CD4-positive, alpha-beta T cell (primary cell): ENCODE results near the gene GDPD2. TPM values are rescaled to one million over a fixed set of nuclear protein-coding genes. Genes with fewer than 3 reads are reported as not detected.

Experiments used
- ATAC-seq: fragments of 200-7000 bp; cut with Tn5 transposase; one replicate; pipeline ENCODE4 v1.10.0; 2022; ENCODE audit warnings: mild to moderate bottlenecking; ENCODE audit not compliant: poor library complexity
- CTCF ChIA-PET: fragments of 350-600 bp; sonication (Branson Sonifier 250); formaldehyde crosslinking; loops from one replicate; lab custom pipeline; 2021; ENCODE audit warnings: antibody characterized with exemption, inconsistent platforms; lab: Charles Lee
- POLR2A ChIA-PET: fragments of 350-600 bp; sonication (Branson Sonifier 250); formaldehyde crosslinking; loops from one replicate; lab custom pipeline; 2021; ENCODE audit warnings: antibody characterized with exemption, inconsistent platforms; lab: Charles Lee
- DNase-seq, 14 experiments: peaks; one replicate each; pipeline ENCODE4 v3.0.0-alpha.2; 2013 to 2020; ENCODE audit warnings: mixed read lengths in 2 of 14
- H3K27ac ChIP-seq, 2 donors: one replicate each; pipeline versions ENCODE4 v1.5.1 to v1.7.0; 2013; ENCODE audit warnings: low read length in 2 of 2, low read depth in 1 of 2, mild to moderate bottlenecking in 1 of 2
- H3K27me3 ChIP-seq, 2 experiments: 1 replicate in 1 of 2; 2 replicates in 1 of 2; pipeline versions ENCODE4 v1.6.1 to v1.7.0; 2013; ENCODE audit warnings: low read length in 2 of 2, control low read depth in 1 of 2, mild to moderate bottlenecking in 1 of 2, moderate library complexity in 1 of 2; ENCODE audit not compliant: insufficient read depth in 2 of 2, control insufficient read depth in 1 of 2
- H3K36me3 ChIP-seq: one replicate; pipeline ENCODE4 v1.6.1; 2013; ENCODE audit warnings: low read length, control low read depth; ENCODE audit not compliant: insufficient read depth
- H3K4me1 ChIP-seq: one replicate; pipeline ENCODE4 v1.6.1; 2013; ENCODE audit warnings: low read length, control low read depth; ENCODE audit not compliant: insufficient read depth
- H3K4me3 ChIP-seq: one replicate; pipeline ENCODE4 v1.5.1; 2013; ENCODE audit warnings: mild to moderate bottlenecking, low read length, moderate library complexity
- H3K9me3 ChIP-seq, 2 experiments: 1 replicate in 1 of 2; 2 replicates in 1 of 2; pipeline versions ENCODE4 v1.6.1 to v1.7.0; 2013; ENCODE audit warnings: low read length in 2 of 2, mild to moderate bottlenecking in 2 of 2, control low read depth in 1 of 2, moderate library complexity in 1 of 2; ENCODE audit not compliant: control insufficient read depth in 1 of 2, insufficient read depth in 1 of 2
- H3K27ac Mint-ChIP-seq: one replicate; pipeline ENCODE4 v1.8.0; 2020; ENCODE audit warnings: mixed read lengths
- H3K27me3 Mint-ChIP-seq: one replicate; pipeline ENCODE4 v1.8.0; 2021; ENCODE audit warnings: mixed read lengths
- H3K36me3 Mint-ChIP-seq: one replicate; pipeline ENCODE4 v1.8.0; 2021; ENCODE audit warnings: low read depth, mixed read lengths
- H3K4me1 Mint-ChIP-seq: one replicate; pipeline ENCODE4 v1.8.0; 2021; ENCODE audit warnings: low read depth, mixed read lengths
- H3K4me3 Mint-ChIP-seq: one replicate; pipeline ENCODE4 v1.8.0; 2020; ENCODE audit warnings: mild to moderate bottlenecking, mixed read lengths
- H3K9me3 Mint-ChIP-seq: one replicate; pipeline ENCODE4 v1.8.0; 2020; ENCODE audit warnings: mixed read lengths
- intact Hi-C, 2 experiments: fragments of 100-400 bp; cut with DNase I in 1 of 2; cut with micrococcal nuclease in 1 of 2; formaldehyde crosslinking; loops; one replicate each; pipeline versions ENCODE4 v1.15.1 to v1.9.0; 2023 to 2025; cut with DNase I, micrococcal nuclease
- total RNA-seq, 174 experiments: library from RNA in 2 of 174; stranded (reverse) in 2 of 174; gene quantifications; one replicate each; pipeline ENCODE4 v1.2.3 and lab custom pipeline; 2021 to 2026
- TF ChIP-seq, protein P1 (sequence below): fragments of 200-600 bp; IDR thresholded peaks from one replicate; pipeline ENCODE4 v1.8.0; 2022; ENCODE audit warnings: antibody characterized with exemption, mild to moderate bottlenecking

Gene GDPD2
- total RNA-seq, 2 experiments from 2014 or later: not detected

DNA sequence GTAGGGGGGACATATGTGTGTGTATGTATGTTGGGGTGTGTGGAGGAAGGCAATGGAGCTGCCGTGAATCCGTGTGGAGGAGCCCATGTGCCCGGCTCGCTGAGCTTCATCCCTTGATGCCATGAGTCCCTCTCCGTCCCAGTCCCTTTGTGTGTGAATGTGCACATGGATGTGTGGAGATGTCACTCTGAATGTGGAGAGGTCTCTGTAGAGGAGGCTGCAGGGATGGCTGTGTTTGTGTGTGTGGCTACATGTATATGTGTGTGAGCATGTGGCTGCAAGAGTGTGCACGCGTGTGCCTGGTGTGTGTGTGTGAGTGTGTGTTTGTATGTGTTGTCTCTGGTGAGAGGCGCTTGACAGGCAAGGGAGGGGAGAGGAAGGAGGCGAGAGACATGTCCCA lies 22.8 kb downstream of the GDPD2 start:
- Histone ChIP-seq H3K36me3 (no peaks in the 10 kb centered on the region), H3K27ac (no peak overlapping the region), H3K4me3 (no peak overlapping the region), H3K9me3 (no peaks in the 10 kb centered on the region), H3K4me1 (peaks cover 11% of the 10 kb centered on the region), H3K27me3 (peaks cover 11 to 12% of the 10 kb centered on the region in 2 experiments)
- Mint-ChIP-seq H3K27me3 (peaks cover 45% of the 10 kb centered on the region), H3K4me1 (no peaks in the 10 kb centered on the region), H3K36me3 (no peaks in the 10 kb centered on the region), H3K4me3 (no peak overlapping the region), H3K9me3 (no peaks in the 10 kb centered on the region), H3K27ac (no peak overlapping the region)
- ChIA-PET CTCF (no interaction called here), POLR2A (no interaction called here)
- DNase-seq (no peak), ATAC-seq (no peak)
- TF ChIP-seq, protein P1, sequence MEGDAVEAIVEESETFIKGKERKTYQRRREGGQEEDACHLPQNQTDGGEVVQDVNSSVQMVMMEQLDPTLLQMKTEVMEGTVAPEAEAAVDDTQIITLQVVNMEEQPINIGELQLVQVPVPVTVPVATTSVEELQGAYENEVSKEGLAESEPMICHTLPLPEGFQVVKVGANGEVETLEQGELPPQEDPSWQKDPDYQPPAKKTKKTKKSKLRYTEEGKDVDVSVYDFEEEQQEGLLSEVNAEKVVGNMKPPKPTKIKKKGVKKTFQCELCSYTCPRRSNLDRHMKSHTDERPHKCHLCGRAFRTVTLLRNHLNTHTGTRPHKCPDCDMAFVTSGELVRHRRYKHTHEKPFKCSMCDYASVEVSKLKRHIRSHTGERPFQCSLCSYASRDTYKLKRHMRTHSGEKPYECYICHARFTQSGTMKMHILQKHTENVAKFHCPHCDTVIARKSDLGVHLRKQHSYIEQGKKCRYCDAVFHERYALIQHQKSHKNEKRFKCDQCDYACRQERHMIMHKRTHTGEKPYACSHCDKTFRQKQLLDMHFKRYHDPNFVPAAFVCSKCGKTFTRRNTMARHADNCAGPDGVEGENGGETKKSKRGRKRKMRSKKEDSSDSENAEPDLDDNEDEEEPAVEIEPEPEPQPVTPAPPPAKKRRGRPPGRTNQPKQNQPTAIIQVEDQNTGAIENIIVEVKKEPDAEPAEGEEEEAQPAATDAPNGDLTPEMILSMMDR: no peak
- intact Hi-C loops: no loop called here

DNA sequence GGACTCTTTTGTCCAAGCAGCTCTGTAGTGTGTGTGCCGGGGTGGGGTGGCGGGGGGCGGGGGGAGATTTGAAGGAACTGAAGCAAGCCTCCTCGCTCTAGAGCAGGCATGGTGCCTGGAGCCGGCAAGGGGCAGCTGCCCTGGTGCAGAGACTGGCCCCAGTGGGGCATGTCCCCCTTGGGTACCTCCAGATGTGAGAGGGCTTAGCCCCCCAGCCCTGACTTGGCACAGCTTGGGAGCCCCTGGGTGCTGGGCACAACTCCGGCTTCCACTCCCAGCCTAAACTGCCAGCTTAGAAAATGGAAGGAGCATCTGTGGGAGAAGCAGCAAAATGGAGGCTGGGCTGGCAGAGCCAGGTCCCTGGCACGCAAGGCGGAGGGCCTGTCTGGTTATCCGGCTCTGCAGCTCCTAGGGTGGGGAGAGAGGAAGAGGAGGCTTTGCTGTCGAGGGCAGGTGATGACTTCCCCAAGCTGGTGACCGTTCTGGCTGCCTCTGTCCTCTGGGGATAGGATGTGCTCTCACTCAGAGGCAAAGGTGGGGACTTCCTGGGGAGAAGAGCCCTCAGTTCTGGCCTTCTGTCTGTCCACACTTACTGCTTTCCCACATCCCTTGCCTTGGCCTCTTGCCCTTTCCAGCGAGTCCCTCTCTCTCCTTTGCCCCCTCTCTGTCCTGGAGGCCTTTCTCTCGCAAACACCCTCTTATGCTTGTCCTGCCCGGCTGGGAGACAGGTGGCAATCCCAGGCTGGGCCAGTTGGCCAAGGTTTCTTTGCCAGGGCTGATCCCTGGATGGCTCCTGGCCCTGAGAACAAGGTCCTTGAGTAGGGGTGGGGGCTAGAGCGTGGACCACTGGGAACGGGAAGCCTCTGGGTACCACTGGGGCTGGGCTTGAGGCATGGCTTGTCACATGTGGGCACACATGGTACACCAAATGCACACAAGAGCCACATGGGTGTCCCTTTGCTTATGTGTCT lies 23.6 kb downstream of the GDPD2 start:
- ChIA-PET POLR2A (no interaction called here), CTCF (no interaction called here)
- no peak overlapping the region for H3K27ac ChIP-seq
- Mint-ChIP-seq H3K4me1 (peaks cover 3% of the 10 kb centered on the region), H3K27ac (no peak overlapping the region), H3K27me3 (peaks cover 39% of the 10 kb centered on the region), H3K4me3 (no peak overlapping the region), H3K36me3 (no peaks in the 10 kb centered on the region), H3K9me3 (no peaks in the 10 kb centered on the region)
- H3K4me3 ChIP-seq: no peak overlapping the region
- TF ChIP-seq, protein P1: no peak
- peaks cover 11 to 12% of the 10 kb centered on the region in 2 experiments for H3K27me3 ChIP-seq
- ATAC-seq (no peak), DNase-seq (no peak)
- no peaks in the 10 kb centered on the region for H3K9me3 ChIP-seq
- peaks cover 13% of the 10 kb centered on the region for H3K4me1 ChIP-seq
- no peaks in the 10 kb centered on the region for H3K36me3 ChIP-seq
- intact Hi-C loops: no loop called here

DNA sequence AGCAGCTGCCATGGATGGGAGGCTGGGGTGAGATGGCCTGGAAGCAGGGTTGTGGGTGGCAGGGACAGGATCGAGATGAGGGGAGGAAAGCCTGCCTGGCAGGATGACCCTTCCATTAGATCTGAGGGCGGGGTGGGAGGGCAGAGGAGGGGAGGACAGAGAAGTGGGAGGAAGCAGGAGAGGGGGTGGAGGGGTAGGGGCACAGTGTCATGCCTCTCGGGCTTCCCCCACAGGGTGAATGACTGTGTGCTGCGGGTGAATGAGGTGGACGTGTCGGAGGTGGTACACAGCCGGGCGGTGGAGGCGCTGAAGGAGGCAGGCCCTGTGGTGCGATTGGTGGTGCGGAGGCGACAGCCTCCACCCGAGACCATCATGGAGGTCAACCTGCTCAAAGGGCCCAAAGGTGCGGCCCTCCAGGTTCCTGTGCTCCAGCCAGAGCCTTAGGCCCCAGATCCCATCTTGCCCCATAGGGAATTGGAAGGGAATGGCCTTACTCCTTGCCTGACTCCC lies 26.4 kb downstream of the GDPD2 start:
- no peak overlapping the region for H3K4me3 ChIP-seq
- POLR2A ChIA-PET: no interaction called here
- peaks cover 33% of the 10 kb centered on the region for H3K4me1 ChIP-seq
- TF ChIP-seq, protein P1: no peak
- Mint-ChIP-seq H3K9me3 (no peaks in the 10 kb centered on the region), H3K27ac (no peak overlapping the region), H3K4me1 (peaks cover 24% of the 10 kb centered on the region), H3K27me3 (peaks cover 12% of the 10 kb centered on the region), H3K36me3 (no peaks in the 10 kb centered on the region), H3K4me3 (no peak overlapping the region)
- intact Hi-C loops: no loop called here
- H3K36me3 ChIP-seq: no peaks in the 10 kb centered on the region
- CTCF ChIA-PET: no interaction called here
- ATAC-seq (no peak), DNase-seq (no peak)
- no peaks in the 10 kb centered on the region for H3K9me3 ChIP-seq
- H3K27me3 ChIP-seq: peaks cover 0 to 5% of the 10 kb centered on the region in 2 experiments
- H3K27ac ChIP-seq: no peak overlapping the region
